RPMI8226 (cell line): ENCODE results near the gene IYD.

Experiments
- DNase-seq: peaks from one replicate; pipeline ENCODE4 v3.0.0-alpha.2; 2015

Gene IYD

DNA sequence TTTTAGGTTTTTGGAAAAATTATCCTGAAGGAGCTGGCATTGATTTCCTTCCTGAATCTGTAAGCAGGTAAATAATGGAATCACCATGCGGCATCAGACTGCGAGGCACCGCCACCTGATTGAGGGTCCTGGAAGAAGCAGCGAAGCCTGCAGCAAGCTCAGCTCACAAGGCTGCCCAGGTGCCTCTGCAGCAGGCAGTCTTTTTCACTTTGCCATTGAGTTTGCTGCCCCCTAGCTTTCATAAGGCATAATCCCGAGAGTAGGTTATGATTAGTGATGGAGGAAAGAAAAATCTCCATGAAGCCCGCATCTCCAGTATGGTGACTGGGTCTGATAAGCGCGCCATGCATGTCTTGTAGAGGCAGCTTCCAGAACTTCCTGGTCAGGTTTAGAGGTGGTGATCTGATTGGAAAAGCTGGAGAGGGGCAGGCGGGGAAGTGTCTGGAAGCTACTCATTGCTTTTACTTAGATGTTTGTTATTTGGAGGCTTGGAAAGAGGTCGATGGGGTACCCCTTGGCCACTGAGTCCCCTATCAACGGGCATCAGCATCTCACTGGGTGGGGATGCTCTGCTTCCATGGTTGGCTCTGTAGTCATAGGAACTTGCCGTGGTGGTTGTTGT is 26.7 kb downstream of the IYD start:
- peak; percentile 56 for DNase-seq

DNA sequence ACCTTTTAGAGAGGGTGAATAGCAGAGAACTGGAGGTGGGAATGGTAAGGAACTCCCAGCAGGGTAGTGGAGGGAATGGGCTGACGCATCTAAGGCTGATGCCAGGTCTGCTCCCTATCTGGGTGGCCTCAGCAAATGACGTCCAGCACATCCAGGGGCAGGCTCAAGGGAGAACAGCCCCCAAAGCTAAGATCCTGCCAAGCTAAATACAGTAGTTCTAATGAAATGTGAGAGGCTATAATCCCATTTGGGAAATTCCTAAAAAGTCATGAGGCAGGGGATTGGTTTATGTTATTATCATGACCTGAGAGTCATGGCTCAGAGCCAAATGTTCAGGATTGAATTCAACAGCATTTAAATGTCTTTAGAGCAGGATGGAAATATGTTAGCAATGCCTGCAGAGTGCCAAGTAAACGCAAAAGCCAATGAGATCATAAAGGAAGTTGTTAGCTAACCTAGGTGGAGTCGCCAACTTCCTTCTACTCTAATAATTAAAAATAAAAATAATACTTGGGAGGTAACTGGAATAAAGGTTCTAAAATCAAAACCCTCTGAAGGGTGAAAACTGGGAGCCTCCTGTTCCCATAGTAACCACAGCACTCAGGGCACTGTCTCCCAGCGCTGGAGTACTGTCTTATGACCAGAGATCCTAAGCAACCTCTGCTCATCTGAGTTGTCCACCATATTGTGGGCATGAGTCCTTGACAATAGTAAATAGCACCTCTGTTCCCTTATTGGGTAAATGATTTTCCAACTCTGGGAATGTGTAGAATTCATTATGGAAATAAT is 34.8 kb downstream of the IYD start:
- DNase-seq = no peak

DNA sequence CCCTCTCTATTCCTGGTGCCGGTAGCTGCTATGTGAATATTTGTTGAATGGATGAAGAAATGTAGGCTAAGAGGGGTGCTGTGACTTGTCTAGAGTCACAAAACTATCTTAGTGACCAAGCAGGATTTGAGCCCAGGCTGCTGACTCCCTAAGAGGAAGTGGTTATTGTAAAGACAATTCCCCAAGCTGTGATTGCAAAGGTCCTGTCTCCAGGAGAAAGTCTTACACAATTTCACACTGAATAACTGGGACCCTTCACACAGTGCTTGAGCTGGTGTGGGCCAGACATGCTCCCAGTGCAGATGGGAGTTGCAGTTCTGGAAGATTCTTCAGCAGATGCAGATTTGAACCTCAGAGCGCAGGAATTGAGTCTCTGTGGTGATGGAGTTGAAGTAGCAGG is 38.1 kb downstream of the IYD start:
- DNase-seq = no peak

DNA sequence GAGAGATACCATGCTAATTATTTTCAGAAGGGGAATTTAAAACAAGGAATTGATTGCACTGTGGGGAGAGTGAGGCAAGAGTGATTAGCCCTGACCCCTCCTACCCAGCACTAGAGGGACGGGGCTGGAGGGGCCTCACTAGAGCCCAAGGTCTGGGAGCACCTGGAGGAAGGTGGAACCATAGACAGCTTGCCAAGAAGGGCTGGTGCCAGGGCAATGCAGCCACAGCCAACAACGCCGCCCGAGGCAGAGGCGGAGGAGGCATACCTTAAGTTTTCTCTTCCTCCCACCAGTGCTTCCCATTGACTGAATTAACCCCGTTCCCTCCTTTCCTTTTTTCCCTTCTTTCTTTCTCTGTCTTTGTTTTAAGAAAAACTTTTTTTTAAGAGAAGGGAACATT is 40.0 kb downstream of the IYD start:
- DNase-seq = peak; percentile 27

DNA sequence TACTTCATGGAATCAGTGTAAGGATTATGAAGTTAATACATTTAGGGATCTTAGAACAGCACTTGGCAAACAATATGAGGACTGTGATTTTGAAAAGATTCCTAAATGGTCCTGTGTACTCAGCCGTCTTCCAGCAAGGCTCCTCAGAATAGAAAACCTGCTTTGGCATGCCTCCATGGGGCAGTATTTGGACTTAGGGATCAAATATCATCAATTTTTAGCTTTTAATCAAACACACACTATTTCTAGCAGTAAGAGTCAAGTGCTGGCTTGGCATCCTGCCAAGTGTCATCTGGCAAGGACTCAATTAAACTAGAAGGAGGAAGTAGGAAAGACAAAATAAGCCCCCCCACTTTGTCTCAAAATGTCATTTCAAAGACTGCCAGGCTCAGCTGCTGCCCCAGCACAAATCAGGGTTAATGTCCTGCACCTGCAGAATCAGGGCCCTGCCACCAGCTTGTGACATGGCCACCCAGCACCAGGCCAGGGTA is 40.8 kb downstream of the IYD start:
- DNase-seq = peak; percentile 90

DNA sequence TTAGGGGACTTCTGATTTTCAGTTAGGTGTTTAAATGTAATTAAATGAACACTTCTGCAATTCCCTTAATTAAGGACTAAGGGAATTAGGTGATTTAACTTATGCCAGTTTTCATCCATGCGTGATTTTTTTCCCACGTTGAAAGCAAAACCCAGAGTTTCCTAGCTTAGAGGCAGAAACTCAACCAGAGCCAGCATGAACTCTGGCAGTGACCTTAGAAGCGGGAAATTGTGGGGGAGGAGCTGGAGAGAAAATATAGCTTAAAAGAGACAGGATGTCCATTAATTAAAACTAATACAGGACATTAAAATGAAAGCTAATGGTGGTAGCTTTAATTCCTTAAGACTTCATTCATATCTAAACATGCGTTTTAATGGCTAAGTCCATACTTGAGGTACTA is 41.6 kb downstream of the IYD start:
- peak; percentile 8 for DNase-seq

DNA sequence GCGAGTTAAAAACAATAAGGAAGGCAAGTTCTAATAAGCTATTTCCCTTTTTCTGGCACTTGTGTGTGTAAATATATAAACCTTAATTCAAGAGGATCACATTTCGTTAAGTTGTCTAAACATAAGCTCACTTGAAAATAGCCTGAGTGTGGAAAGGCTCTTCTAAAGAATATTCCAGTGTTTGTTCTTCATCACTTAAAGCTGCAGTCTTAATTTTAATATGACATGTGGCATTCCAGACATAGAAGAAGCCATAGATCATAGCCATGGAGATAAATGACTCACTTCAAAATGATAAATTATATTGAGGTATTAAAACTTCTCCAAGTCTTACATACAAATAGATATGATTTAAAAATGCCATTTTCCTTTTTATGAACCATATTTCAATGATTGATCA is 42.1 kb downstream of the IYD start:
- no peak for DNase-seq

DNA sequence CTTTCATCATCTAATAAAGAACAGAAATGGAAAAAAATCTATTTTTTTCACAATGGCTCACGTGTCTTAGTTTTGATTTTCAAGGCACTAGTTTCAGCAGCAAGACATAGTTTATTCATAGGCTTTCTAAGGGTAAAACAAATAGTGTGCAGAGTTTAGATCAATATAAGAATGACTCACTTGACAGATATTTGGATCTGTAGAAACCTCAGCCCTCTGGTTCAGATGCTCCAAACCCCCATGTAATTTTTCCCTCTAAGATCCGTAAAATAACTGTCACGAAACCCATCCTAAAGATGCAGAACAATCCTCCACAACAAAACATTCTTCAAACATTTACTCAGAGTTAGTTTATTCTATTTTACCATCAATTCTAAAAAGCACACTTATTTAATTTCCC is 43.4 kb downstream of the IYD start:
- no peak for DNase-seq

DNA sequence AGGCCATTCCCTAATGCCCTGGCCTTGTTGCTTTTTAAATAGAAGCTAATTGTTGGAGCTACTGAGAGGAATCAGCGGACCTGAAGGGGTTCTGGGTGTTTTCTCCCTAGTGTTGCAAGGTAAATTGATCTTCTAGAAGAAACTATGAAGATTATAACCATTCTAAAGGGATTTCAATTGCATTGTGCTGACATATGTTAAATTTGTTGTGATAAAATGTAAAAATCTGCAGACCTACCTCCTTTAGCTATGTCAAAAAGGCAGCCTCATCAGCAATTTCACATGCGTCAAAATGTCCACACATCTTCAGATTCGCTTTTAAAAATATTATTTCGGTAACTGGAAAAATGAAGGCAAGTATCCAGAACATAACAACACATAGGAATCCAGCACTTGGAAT is 44.4 kb downstream of the IYD start:
- DNase-seq = no peak

DNA sequence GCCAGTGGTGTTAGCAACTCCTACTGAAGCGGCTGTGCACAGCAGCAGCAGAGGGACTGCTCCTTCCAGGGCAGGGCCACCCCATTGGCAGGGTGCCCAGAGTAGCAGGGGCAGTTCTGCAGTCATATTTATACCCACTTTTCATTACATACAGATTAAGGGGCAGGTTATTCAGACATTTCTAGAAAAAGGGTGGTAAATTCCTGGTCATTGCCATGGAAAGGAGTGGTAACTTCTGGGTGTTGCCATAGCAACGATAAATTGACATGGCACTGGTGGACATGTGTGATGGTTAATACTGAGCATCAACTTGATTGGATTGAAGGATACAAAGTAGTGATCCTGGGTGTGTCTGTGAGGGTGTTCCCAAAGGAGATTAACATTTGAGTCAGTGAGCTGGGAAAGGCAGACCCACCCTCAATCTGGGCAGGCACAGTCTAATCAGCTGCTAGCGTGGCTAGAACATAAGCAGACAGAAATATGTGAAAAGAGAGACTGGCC is 45.0 kb downstream of the IYD start:
- DNase-seq = peak; percentile 63

DNA sequence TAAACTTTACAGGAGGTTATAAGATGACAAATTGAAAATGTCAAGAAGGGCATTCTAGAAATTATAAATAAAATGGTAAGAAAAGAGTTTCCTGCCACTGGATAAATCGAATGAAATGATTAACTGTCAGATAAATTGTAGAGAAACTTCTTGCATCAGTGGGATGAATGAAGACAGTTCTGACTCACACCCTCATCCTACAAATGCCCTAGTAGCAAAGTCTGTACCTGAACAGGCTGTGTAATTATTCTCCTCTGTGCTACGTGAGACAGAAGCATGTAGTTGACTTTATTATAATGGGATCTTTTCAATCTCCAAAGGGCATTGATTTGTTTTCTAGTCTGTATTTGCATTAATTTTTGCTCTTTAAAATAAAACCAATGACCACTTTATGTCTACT is 47.3 kb downstream of the IYD start:
- no peak for DNase-seq

DNA sequence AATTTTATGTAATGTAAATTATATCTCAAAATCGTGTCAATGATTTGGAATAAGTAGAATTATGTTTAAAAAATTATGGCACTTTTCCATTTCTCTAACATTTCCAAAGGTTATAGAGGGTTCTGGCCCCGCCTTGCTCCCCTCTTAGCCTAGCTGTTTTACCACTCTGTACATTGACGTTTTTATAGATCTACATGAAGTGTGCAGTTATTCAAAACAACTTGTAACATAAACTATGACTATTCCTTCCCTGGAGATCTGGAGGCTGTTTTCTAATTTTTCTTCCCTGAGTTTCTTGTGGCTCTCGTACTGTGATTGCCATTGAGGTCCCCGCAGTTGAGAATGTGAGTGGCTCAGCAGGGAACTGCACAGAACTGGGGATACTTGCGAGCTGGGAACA is 48.4 kb downstream of the IYD start:
- no peak for DNase-seq

DNA sequence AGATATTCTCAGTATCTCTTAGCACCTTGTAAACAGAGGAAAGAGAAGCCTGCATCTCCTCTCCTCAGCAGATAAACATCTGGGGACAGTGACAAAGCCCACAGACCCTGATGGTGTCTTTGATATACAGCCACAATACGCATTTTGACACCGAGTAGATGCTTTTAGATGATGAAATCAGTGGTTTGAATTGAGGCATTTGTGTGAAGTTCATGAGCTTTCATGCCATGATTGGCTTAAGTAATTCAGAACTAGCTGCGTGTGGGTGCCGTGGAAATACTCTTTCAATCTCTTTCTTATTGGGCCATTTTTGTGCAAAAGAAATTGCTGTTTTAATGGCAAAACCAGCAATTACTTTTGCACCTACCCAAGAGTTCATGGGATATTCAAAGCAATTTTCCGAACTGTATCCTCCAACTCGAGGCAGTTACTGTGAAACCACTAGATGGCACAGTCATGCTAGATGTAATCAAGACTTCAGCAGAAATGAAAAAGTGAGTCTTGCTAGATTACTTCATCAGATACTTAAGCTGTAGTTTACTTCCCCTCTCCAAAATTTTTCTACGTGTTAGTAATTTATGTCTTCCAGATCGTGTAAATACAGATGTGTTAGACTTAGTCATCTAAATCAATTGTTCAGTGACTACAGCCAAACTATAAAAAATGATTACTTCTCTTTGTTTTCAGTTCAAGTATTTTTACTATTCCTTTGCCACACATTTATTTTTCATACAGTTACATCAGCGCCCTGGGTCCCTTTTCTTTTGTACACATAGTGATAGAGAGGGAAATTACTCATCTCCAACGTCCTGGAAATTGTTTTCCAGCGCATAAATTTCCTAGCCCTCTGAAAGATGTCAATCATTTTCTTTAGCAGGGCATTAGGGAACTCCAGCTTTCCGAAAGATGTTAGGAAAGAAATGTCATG is 49.4 kb downstream of the IYD start:
- DNase-seq = peak; percentile 63

DNA sequence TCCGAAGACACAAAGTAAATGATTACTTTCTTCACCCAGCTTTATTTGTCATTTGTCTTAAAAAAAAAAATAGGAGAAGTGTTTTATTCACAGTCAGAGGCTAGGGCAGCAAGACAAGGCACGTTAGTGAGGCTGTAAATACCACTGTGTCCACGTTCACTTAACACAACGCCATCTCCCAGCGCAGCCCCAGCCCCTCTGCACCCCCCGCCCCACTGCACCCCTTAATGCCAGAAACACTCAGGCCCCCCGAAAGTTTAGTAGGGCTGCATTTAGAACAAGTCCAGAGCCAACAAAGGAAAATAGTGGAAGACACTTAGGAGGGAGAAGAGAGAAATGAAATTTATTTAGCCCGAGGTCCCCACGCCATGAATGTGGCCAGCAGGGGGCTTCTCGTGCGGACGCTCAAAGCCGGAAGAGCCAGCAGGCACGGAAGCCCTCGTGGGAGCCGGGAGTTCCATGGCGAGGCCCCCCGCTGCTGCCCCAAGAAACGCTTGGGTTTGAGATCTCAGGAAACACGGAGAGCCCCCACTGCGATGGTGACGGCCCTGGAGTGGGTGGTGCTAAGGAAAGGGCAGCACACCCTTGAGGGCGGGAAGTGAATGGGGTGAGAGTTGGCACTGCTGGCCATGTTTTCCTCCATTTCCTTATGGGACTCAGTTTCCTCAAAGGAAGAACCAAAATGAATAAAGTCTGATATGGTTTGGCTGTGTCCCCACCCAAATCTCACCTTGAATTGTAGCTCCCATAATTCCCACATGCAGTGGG is 50.2 kb downstream of the IYD start:
- DNase-seq = peak; percentile 42

DNA sequence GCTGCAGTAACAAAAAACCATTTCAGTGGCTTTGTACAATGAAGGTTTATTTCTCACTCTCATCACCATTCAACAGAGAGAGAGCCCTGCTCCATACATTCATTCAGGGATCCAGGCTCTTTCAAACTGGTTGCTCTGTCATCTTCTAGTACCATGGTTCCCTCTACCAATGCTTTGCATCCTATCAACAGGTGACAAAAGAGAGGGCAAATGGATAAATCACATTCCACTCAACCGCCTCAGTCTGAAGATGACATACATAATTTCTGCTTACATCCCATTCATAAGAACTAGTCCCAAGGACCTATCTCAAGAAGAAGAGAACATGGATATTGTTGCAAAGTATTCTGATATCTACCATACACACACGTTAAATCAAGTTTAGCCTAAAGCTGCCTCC is 51.6 kb downstream of the IYD start:
- DNase-seq = no peak

DNA sequence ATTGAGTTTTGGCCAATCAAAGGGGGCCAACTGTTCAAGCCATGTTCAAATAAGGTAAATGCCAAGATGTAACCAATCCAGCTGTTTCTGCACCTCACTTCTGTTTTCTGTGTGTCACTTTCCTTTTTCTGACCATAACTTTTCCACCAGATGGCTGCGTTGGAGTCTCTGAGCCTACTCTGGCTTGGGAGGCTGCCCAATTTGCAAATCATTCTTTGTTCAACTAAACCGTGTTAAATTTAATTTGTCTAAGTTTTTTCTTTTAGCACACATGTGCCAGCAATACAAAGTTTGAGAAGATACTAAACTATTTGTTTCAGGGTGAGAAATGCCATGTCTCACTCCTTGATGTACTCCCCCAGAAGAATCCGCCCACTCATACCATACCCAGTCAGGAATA is 52.1 kb downstream of the IYD start:
- no peak for DNase-seq

DNA sequence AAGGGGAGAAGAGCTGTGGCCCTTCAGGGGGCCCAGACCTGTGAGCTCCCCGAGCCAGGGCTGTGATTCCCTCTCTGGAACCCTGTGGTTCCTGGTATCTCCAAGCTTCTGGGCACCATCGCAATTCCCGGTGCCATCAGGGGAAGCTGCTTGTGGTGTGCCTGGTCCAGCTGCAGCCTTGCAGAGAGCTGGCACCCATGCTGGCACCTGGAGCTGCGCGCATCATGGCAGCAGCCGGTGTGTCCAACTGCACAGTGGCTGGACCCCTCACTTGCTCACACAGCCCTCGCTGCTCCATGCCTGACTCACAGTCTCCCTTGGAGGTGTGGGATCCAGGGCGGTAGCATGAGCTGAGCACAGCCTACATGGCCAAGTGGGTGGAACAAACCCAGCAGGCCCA is 56.7 kb downstream of the IYD start:
- DNase-seq = no peak

DNA sequence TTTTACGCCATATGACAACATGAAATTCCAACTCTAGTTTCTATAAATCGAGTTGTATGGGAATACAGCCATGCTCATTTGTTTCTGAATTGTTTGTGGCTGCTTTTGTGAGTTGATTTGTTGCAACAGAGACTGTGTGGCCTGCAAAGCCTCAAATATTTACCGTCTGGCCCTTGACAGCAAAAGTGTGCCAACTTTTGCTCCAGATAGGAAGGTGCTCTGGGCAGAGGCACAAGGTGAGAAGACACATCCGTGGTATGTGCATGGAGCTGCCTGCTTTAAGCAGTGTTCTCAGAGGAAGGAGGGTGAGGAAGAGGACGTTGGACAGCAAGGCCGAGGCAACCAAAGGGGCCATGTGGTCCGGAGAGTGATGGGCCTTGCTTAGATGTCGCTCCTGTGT is 57.4 kb downstream of the IYD start:
- DNase-seq = no peak

DNA sequence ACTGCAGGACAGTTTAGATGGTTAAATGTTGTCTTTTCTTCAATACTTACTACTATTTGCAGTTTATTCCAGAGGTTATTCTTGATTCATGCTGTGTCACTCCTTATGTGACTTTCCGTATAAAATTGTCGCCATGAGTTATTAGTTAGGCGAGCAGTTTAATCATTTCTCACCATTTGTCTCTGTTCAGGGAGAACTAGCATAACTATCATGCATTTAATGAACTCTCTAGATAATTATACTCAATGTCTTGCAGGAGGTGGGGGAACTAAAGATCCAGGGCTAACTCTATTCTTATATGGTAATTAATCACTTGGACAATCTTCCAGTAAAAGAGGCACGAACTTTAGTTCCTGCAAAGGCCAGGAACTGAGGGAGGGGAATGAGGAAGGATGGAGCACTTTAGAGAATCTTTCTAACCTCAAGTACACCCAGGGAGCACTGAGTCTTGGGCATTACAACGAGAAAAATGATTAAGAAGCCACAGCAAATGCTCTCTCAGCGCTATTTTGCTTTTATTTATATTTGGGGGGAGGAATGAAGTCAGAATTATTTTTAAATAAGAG is 58.3 kb downstream of the IYD start:
- no peak for DNase-seq

DNA sequence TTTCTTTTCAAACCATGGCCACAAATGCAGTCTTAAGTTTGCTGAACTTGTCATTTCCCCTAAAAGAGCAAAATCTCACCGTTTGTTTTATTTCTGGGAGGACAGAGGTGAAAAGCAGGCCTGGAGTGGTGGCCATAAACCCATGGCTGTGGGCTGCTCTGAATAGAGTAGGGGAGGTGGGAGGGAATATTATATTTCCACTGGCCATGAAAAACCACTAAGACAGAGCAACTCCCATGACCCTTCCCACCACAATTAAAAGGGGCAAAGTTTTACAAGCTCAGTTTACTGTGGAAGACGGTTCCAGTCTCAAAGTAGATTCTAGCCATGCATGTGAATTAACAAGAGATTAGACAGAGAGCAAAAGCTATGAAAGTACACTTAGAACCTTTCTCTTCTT is 59.0 kb downstream of the IYD start:
- DNase-seq = no peak

DNA sequence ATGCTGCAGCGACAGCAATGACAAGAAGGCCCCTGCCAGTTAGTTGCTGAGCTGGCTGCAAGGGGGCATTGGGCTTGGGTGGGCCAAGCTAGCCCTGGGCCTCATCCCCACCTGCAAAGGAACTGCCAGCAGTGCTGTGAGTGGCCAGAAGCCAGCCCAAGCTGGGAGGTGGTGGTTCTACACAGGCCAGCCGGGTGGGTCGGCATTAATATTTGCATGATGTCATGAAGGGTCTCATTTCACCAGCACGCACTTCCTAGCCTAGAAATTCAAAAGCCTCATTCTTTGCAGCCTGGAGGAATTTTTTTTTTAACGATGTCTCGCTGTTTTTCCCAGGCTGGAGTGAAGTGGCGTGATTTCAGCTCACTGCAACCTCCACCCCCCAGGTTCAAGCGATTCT is 62.0 kb downstream of the IYD start:
- DNase-seq = no peak

DNA sequence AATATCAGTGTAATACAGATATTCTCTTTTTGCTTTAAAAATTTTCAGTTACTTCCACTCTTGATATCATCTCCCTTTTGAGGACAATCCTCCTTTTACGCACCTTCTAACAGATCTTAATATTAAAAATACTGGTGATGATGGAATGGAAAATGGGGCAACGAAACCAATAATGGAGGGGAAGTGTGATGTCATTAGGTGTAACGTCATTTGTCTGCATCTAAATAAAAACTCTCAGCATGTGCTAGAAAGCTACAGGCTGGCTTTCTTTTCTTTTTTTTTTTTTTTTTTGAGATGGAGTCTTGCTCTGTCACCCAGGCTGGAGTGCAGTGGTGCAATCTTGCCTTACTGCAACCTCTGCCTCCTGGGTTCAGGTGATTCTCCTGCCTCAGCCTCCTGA is 66.5 kb downstream of the IYD start:
- no peak for DNase-seq
